Brain pericyte (primary cell): ENCODE data around the gene R3HCC1L.

Experiments used
- DNase-seq: peaks from one replicate; pipeline ENCODE4 v3.0.0-alpha.2; 2012; ENCODE audit warnings: low read depth, low spot score

R3HCC1L gene

GRCh38 chr10:98134431-98135221 is at the start of gene R3HCC1L:
TSS of gene R3HCC1L (plus strand) at chr10:98134657. CDS start at chr10:98208115, 73,458 bp downstream.
- DNase-seq = peak; percentile 40

GRCh38 chr10:98085238-98085637 is 49.2 kb upstream of the R3HCC1L start:
- DNase-seq = no peak

DNA sequence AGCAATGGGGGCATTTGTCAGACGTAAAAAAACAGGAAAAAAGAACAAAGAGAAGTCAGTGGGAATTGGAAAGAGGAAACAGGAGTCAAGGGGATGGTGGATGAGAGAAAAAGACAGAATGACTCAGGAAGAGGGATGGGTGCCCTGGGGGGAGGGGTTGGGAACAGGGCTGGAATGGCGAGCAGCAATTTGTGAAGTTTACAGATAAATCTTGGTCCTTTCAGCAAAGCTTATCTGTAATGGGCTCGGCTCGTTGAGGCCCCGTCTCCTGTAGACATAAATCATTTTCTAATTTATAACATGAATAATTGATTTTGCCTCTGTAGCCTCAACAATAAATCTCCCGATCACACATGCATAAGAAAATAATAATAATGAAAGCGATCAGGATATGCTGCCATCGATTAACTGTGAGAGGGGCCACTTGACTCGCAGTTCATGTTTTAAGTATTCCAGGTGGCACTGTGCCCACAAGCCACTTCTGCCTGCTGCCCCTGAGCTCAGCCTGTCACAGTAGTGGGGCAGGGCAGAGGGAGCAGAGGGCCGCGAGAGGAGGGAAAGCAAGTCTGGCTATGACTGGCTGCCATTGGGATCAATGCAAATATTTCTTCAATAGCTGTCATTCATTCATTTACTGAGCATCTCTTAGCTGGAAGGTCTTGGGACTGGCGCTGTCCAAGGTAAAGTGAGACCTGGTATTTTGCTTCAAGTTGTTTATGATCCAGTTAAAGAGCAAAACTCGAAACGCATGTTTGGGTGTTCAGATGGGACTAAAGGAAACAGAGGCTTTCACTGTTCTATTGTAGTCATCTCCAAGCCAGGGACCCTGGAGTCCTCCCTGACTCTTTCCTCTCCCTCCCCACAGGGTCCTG is 47.4 kb upstream of the R3HCC1L start:
- no peak for DNase-seq

DNA sequence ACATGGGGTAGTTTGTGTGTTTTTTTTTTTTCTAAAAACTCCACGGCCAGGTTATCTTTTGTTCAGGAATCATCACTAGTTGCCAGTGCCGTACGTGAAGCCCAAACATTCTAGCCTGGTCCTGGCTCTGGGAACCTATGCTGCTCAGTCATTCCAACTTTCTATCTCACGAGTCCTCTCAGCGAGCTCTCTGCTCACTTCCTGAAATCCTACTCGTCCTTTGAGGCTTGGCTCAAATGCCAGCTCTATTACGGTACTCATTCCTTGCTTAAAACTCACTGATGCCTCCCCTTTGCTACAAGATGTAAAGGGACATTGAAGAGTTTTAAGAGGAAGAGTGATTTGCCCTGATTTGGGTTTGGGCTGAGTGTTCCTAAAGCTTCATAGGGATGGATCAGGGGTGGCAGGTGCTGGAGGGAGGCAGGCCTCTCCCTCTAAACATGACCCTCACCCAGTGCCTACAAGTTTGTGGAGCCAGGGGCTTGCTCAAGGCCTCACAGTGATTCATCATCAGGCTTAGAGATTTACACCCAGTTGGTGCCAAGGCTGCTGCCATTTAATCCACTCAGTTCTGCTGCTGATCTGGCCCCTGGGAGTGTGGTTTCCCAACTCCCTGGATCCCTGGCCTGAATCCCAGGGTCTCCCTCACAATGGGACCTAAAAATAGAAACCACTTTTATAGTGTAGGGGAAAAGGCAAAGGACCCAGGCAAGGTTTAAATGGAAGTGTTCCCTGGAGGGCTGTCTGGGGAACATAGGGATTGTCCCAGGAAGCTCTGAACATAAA is 46.1 kb upstream of the R3HCC1L start:
- DNase-seq = no peak

DNA sequence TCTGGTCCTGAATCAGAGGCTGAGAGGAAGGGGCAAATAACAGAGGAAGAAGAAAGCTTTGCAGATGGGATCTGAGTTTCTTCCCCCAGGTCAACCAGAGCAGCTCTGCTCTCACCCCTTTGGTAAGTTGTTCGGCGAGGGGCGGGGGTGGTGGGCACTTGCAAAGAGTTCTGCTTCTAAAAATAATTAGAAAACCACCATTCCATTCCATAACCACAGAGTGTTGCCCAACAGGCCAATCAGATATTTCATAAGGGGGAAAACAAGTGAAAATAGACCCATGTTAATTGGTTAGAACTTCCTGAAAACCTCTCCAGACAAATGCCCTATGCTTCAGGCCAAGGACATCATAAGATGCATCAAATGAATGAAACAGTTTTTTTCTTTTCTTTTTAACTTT is 43.6 kb upstream of the R3HCC1L start:
- no peak for DNase-seq

GRCh38 chr10:98096316-98096715 is 38.1 kb upstream of the R3HCC1L start:
- DNase-seq = no peak

DNA sequence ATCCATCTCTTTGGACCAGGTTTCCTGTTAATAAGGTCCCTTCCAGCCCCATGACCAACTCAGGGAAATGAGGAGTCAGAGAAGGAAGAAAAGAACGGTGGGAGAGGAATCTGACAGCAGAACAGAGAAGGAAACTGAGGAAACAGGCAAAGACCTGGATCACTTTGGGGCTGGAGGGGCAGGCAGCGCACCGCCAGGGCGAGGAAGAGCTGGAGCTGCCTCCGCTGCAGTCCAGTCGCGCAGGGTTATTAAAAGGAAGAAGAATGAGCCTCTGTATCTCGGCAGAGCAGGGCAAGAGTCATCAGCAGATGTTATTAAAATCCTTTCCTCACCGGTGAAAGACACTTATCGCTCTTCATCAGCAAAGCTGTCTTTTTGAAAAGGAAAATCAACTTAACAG is 37.7 kb upstream of the R3HCC1L start:
- DNase-seq = no peak

GRCh38 chr10:98097175-98097574 is 37.3 kb upstream of the R3HCC1L start:
- DNase-seq = no peak

GRCh38 chr10:98097616-98098015 is 36.8 kb upstream of the R3HCC1L start:
- no peak for DNase-seq

DNA sequence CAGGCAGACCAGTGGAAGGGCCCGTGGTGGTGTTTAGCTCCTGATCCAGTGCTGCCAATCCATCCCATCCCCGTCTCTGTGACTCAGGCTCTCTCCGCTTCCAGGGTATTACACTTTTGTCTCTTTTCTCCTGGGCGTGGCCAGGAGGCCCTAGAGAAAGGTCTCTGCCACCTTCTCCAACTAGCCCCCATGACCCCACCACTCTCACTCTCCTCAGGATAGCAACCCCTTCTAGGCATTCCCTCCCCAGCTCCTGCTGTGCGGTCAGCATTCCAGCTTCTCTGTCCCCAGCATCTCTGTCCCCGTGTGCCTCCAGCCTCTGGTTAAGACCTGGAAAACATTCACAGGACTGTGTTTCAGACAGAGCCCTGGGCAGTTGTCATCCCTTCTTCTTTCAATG is 36.2 kb upstream of the R3HCC1L start:
- no peak for DNase-seq

- DNase-seq = no peak
Measured at GRCh38 chr10:98100476-98100875, 34.0 kb upstream of the R3HCC1L start.

GRCh38 chr10:98101366-98101765 is 33.1 kb upstream of the R3HCC1L start:
- DNase-seq = no peak

- DNase-seq = no peak
Measured at GRCh38 chr10:98104125-98104524, 30.3 kb upstream of the R3HCC1L start.

- DNase-seq = no peak
Measured at GRCh38 chr10:98106531-98106930, 27.9 kb upstream of the R3HCC1L start.

DNA sequence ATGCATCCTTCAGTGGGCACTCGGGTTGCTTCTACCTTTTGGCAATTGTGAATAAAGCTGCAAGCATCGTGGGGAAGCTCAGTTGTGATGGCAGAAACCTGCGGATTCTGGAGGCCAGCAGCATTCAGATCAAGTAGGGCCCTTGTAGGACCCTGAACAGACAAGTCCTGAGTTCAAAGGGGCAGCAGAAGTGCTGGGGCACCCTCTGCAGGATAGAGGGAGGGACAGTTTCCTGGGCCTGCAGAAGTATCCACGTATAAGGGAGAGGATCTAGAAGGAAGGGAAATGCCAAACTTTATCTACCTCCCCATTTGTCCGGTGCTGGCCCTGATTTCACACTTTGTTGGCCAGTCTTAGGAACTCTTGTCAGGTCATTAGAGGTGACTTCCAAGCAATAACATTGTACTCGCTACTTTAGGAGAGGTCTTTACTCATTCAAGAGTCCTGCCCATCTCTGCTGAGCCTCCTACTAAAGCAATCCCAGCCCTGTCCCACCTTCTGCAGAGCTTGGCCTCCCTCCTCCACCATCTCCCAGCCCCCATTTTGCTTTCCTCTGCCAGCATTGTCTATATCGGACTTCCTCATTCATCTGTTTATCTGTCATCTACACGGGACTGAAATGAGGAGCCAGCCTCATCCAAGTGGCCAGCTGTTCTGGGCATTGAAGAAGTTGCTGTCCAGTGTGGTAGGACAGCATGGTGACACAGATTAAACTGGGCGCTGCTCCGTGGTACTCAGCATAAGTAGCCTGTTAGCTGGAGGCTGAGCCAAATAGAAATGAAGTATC is 26.6 kb upstream of the R3HCC1L start:
- DNase-seq = no peak

DNA sequence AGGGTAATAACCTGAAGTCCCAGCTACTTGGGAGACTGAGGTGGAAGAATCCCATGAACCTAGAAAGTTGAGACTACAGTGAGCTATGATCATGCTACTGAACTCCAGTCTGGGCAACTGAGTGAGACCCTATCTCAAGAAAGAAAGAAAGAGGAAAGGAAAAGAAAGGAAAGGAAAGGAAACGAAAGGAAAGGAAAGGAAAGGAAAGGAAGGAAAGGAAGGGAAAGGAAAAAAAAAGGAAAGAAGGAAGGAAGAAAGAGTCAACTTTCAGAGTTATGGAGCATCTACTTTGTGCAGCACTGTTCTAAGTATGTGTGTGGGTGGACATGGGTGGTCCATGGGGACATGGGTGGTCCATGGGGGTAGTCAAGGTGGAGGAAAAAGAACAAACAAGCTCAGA is 24.1 kb upstream of the R3HCC1L start:
- DNase-seq = no peak

DNA sequence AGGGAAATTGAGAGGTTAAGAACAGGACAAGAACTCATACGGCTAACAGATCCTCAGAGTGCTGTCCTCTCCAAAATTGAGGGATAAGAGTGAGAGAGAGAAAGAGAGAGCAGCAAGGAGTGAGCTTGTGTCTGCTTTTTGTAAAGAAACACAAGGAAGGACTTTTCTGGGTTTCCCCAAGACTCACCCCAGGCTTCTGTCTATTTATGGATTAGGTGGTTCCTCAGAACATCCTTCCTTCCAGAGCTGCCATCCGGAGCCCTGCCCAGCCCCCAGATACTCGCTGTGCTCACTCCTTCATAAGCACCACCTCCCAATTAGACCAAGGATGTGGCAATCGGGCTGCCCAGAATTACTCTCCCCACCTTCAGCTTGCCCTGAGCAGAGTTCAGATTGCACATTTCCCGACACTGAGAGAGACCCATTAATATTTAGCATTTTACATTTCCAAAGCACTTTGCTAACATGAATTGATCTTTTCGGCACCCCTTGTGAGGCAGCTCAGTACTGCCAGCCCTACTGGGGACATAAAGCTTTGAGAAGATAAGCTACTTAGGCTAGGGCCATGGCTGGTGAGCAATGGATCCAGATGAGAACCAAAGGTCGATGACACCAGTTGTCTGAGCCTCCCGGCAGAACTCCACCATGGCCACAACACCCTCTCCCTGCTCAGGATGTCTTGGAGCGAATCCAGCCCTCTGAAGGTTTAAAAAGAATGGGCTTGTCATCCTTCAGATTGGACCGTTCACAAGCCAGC is 19.2 kb upstream of the R3HCC1L start:
- DNase-seq = no peak

GRCh38 chr10:98119891-98120290 is 14.6 kb upstream of the R3HCC1L start:
- DNase-seq = no peak

GRCh38 chr10:98125940-98126631 is 8.4 kb upstream of the R3HCC1L start:
- no peak for DNase-seq

DNA sequence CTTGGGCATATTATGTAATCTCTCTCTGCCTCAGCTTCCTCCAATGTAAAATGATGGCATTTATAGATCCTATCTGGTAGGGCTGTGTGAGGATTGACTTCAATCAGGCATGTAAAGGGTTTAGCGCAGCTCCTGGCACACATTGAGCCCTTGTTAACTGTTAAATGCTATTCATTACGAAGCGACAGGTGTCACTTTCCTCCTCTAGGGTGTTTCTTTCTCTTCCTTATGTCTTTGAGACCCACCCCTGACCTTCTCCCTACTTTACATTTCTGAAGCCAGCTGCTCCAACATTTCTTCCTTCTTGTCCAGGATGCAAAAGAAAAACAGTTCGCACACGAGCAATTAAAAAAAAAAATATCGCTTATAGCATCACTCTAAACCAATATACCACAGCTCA is 5.7 kb upstream of the R3HCC1L start:
- no peak for DNase-seq
